ENCODE measurements around the gene SLC7A6.

Gene SLC7A6

DNA sequence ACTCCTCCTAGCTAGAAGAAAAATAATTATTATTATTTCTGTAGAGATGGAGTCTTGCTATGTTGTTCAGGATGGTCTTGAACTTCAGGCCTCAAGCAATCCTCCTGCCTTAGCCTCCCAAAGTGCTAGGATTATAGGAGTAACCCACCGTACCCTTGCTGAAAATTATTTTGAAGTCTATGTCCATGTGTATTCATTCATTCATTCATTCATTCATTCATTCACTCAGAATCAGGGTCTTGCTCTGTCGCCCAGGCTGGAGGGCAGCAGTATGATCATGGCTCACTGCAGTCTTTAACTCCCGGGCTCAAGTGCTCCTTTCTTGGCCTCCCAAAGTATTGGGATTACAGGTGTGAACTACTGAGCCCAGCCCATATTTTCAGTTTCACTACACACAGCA, 42.3 kb downstream of the SLC7A6 start:
- no peak for DNase-seq (ENCODE audit: low spot score)

- no peak for DNase-seq (ENCODE audit: low spot score)
These were observed 45.5 kb downstream of the SLC7A6 start for GRCh38 chr16:68309799-68310198.

DNA sequence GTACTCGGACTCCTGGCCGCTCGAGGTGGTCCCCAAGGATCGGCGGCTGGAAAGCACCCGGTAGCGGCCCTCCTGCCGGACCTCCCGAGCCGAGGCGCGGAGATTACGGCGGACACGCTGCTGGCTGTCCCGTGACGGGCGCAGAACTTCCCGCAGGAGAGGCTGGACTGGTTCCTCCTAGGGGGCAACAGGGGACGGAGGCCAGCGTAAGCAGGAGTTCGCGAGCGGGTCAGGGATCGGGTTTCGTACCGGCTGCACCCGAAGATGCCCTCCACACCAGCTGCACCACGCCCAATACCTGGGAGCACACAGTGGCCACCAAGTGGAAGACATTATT, 46.1 kb downstream of the SLC7A6 start:
- DNase-seq (ENCODE audit: low spot score), result no peak

DNA sequence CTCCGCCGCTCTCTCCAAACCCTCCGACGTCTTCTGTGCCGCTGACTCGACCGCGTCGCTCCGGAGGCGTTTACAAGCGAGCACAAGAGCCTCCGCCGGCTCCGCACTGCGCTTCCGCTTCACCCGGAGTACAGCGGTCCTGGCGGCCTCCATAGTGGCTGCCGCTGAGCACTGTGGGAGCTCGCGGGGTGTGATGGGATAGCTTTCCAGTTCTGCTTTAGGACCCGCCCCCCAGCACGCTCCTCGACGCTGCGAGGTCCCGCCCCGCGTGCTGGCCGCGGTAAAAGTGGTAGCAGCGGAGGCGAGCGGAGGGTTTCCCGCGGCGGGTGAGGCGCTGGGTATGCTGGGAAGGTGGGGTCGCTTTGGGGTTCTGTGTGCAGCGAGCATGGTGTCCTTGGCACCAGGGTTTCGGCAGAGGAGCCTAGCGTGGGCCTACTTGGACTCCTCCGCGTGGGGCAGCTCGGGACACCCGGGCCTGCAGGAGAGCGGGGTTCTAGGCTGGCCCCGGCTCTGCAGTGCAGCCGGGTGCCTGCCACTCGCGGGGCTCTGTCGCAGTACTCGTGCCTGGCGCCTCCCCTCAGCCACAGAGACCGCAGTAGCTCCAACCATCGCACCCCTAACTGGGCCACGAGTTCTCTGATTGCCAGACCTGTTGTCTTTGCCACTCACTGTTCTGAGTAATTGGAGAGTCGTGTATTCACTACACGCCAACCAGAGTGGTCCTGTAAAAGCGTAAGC, 46.6 kb downstream of the SLC7A6 start, which contains the start of the genes PRMT7 and SLC7A6OS:
Gene PRMT7, plus strand, starts transcription at position 246 of the 738 bp plus-strand sequence. CDS start 4,961 bp downstream, outside the sequence.
Gene SLC7A6OS, minus strand, starts transcription at position 173 of the 738 bp plus-strand sequence. Its CDS starts 20 bp downstream, at position 153.
- peak; percentile 95 for DNase-seq (ENCODE audit: low spot score)

DNA sequence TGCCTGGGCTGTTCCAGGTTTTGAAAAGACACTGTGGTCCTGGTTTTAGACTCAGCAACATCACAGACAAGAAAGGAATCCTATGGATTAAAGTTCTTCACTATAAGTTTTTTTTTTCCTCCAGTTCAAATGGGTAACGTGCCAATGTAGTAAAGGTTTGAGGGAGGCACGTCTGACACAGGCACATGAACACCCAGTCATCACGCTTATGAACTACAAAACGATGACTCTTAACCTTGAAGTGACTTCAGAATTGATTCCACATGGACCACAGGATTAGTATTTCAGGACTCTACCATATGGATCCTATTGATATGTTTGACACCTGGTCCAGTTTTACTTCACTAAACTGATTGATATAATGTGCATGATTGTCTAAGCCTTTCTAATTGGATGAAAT, 48.8 kb downstream of the SLC7A6 start:
- DNase-seq (ENCODE audit: low spot score), result no peak

DNA sequence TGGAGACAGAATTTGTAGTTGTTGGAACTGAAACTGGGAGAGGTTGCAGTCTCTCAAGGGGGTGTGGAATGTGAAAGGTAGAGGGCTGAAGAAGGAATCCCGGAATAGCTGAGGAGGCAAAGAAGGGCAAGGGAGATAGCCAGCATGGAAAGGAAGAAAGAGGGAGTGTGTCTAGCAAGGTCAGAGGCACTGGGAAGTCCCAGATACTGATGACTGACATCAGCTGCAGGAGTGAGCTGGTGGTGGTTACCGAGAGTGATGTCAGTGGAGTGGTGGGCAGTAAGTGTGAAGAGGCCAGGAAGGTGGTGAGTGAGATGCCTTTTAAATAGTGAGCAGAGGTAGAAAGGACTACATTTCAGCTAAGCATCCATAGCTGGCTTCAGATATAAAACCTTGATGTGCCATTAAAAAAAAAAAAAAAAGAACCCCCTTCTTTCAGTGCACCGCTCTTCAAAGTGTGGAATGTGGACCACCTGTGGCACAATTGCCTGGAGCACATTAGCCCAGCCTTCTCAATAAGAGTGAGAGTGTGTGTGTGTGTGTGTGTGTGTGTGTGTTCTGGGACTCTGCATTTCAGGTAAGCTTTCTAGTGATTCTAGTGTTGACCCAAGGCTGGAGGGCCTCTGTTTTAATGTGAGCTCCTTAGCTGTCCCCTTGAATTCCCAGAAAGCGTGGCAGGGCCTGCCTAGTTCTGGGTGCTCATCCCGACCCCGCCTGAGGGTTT, 55.0 kb downstream of the SLC7A6 start:
- no peak for DNase-seq (ENCODE audit: low spot score)

- no peak for DNase-seq (ENCODE audit: low spot score)
These were observed 60.0 kb downstream of the SLC7A6 start for GRCh38 chr16:68324336-68324735.

DNA sequence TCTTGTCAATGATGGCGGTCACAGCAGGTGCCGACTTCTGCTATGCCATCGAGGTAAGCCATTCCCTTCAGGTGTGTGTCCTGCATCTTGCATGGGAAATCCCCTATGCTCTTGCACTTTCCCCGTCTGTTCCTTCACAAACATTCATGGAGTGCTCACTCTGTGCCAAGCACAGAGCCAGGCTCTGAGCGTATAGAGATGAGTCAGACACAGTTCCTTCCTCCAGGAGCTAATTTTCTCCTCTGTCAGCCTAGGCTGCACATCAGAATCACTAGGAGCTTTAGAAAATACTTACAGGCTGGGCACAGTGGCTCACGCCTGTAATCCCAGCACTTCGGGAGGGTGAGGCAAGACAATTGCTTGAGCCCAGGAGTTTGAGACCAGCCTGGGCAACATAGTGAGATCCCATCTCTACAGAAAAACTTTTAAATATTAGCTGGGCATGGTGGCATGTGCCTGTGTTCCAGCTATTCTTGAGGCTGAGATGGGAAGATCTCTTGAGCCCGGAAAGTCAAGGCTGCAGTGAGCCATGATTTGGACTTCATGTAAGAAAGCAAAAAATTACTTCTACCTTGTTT, 60.5 kb downstream of the SLC7A6 start:
- no peak for DNase-seq (ENCODE audit: low spot score)

- peak; percentile 83 for DNase-seq (ENCODE audit: low spot score)
These were observed 64.0 kb downstream of the SLC7A6 start for GRCh38 chr16:68328151-68328859.

- no peak for DNase-seq (ENCODE audit: low spot score)
These were observed 64.6 kb downstream of the SLC7A6 start for GRCh38 chr16:68328860-68329390.

DNA sequence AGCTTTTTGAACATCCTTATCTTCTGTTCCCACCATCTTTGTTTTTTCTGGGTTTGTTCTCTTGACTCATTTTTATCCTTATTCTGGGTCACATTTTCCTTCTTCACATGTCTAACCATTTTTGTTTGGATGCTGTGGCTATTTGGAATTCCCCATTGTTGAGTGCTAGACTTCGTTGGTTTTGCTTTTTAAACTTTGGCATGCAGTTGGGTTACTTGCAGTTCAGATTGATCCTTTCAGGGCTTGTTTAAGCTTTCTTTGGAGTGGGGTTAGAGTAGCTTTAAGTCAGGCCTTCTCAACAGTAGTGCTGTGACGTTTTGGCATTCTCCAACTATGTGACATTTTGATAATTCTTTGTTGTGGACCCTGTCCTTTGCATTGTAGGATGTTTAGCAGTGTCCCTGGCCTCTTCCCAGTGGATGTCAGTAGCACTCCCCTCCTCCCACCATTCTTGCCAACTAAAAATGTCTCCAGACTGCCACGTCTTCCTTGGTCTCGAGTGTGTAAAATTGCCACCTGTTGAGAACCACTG, 67.6 kb downstream of the SLC7A6 start:
- DNase-seq (ENCODE audit: low spot score), result no peak

- no peak for DNase-seq (ENCODE audit: low spot score)
These were observed 68.2 kb downstream of the SLC7A6 start for GRCh38 chr16:68332411-68333121.

DNA sequence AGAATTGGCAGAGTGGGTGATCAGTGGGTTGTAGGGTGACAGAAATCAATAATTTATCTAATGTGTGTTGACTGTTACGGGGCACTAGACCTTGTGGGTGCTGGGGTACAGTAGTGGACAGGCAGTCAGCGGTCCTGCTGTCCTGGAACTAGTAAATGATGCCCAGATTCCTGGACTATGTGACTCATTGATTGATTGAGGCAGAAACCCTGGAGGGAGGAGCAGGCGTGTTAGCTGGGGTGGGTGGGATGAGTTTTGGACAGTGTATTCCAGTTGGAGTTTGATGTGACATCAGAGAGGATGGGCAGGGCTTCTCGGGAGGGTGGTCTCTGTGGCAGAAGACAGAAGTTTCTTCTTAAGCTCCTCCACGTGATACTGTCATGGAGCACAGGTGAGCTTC, 70.8 kb downstream of the SLC7A6 start:
- DNase-seq (ENCODE audit: low spot score), result no peak

DNA sequence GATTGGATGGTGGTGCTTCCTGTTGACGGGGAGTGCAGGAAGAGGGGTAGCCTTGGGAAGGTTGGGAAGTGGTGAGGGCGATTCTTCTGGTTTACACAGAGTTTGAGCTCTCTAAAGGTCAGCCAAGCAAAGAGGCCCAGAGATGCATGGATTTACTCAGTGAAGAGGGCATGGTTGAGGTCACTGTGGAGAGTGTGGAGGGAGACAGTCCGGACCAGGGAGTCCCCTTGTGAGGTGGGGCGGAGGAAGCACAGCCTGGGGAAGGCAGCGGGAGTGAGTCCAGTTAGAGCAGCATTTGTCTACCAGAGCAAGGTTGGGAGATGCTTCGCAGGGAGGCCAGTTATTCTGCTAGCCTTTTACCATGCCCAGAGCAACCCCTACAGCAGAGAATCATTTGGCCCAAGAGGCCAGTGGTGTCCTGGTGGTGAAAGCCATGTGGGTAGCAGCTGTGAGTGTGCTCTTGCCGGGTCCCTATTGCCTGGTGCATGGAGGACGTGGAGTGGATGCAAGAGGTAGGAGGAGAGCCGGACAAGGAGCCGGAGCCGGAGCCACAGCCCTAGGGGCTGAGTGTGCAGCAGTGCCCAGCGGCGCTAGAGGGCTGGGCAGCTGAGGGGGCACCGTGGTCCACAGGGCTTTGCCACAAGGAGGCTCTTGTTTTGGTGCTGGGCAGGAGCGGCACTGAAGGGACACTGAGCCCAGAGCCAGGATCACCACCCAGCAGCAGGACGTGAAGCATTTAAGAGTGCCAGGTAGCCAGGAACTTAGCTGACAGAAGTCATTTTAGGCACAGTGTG, 74.2 kb downstream of the SLC7A6 start:
- no peak for DNase-seq (ENCODE audit: low spot score)

- DNase-seq (ENCODE audit: low spot score), result no peak
These were observed 74.9 kb downstream of the SLC7A6 start for GRCh38 chr16:68339214-68339613.

DNA sequence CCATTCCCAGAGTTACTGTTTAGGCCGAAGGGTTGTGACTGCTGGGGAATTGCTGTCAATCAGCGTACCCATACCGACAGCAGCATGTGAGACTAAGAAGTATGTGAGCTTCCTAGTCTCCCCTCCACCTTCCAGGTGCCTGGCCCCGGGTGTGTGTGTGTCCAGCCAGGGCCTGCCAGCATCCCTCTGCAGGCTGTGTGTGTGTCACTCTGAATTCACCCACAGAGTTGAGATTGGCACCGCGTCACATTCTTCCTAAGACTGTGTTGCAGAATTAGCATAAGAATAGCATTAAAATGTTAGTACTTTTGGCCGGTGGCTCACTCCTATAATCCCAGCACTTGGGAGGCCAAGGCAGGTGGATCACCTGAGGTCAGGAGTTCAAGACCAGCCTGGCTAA, 78.3 kb downstream of the SLC7A6 start:
- no peak for DNase-seq (ENCODE audit: low spot score)

DNA sequence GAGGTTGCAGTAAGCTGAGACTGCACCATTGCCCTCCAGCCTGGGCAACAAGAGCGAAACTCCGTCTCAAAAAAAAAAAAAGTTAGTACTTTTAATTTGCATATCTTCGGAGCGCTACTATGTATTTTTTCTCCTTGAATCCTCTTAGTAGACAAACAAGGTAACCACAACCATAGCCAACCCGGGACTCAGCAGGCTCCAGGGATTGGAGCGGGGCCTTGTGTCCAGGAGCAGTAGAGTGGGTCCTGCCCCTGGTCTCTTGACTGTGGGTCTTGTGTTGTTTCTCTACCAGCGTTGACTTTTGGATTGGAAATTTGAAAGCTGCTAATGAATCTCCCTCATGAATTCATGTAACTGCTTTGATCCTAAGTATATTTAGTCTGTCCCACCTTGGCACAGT, 78.8 kb downstream of the SLC7A6 start:
- no peak for DNase-seq (ENCODE audit: low spot score)

GRCh38 chr16:68344252-68344651, 79.9 kb downstream of the SLC7A6 start:
- DNase-seq (ENCODE audit: low spot score), result no peak

DNA sequence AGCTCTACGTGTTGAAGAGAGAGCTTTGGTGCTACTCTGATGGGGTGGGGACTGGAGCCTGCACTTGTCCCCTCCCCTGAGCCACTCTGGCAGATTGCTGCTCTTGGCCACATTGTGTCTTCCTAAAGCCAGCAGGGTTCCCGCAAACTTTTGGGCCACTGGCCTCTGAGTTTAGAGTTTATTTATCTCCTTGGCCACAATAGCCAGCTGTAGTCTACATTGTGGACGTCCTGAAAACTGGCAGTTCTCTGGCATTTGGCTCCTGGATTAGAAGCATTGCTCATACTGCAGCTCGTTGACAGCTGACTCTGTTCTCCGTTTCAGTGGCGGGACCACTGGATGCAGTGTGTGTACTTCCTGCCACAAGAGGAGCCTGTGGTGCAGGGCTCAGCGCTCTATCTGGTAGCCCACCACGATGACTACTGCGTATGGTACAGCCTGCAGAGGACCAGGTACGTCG, 81.1 kb downstream of the SLC7A6 start:
- no peak for DNase-seq (ENCODE audit: low spot score)

GRCh38 chr16:68345958-68346635, 81.8 kb downstream of the SLC7A6 start:
- no peak for DNase-seq (ENCODE audit: low spot score)
